GM18519 (cell line): ENCODE data around the gene NVL.
"Not testable (repeated sequence)": the region's sequence is repeated elsewhere in the genome, so short reads cannot be mapped to it uniquely, and the experiment has no call there.

Experiments used
- ATAC-seq: cut with Tn5 transposase; IDR thresholded peaks from one replicate; pipeline ENCODE4 v1.9.1; 2021; ENCODE audit warnings: mild to moderate bottlenecking, moderate library complexity; ENCODE audit not compliant: unreplicated experiment, low FRiP score

The NVL gene

GRCh38 chr1:224238212-224238611 is 91.8 kb downstream of the NVL start:
- ATAC-seq: no peak

GRCh38 chr1:224237119-224237881 is 92.7 kb downstream of the NVL start:
- no peak for ATAC-seq

- ATAC-seq: no peak
These were observed 94.0 kb downstream of the NVL start for GRCh38 chr1:224235813-224236493.

- no peak for ATAC-seq
These were observed 96.0 kb downstream of the NVL start for GRCh38 chr1:224234017-224234416.

- ATAC-seq: no peak
These were observed 103.0 kb downstream of the NVL start for GRCh38 chr1:224226849-224227502.

GRCh38 chr1:224223819-224224714 is 105.9 kb downstream of the NVL start:
- no peak for ATAC-seq

- no peak for ATAC-seq
These were observed 110.3 kb downstream of the NVL start for GRCh38 chr1:224219612-224220059.

GRCh38 chr1:224219011-224219611 is 110.9 kb downstream of the NVL start:
- no peak for ATAC-seq

- ATAC-seq: no peak
These were observed 112.0 kb downstream of the NVL start for GRCh38 chr1:224217655-224218623.

- no peak for ATAC-seq
These were observed 113.6 kb downstream of the NVL start for GRCh38 chr1:224216382-224216781.

- ATAC-seq: no peak
These were observed 116.4 kb downstream of the NVL start for GRCh38 chr1:224213438-224214119.

- ATAC-seq: no peak
These were observed 117.3 kb downstream of the NVL start for GRCh38 chr1:224212618-224213061.

GRCh38 chr1:224211206-224211962 is 118.6 kb downstream of the NVL start:
- ATAC-seq: no peak

- ATAC-seq: not testable (repeated sequence)
These were observed 123.9 kb downstream of the NVL start for GRCh38 chr1:224205931-224206538.

- no peak for ATAC-seq
These were observed 124.5 kb downstream of the NVL start for GRCh38 chr1:224205438-224205840.

- ATAC-seq: no peak
These were observed 126.5 kb downstream of the NVL start for GRCh38 chr1:224203243-224204016.
